HG02571 (cell line): ENCODE data around the gene KLF17.
"Not testable (repeated sequence)": the region's sequence is repeated elsewhere in the genome, so short reads cannot be mapped to it uniquely, and the experiment has no call there.

ENCODE experiments used
- ATAC-seq: cut with Tn5 transposase; IDR thresholded peaks from one replicate; pipeline ENCODE4 v1.9.1; 2021; ENCODE audit warnings: mild to moderate bottlenecking, moderate library complexity; ENCODE audit not compliant: unreplicated experiment

KLF17 gene

DNA sequence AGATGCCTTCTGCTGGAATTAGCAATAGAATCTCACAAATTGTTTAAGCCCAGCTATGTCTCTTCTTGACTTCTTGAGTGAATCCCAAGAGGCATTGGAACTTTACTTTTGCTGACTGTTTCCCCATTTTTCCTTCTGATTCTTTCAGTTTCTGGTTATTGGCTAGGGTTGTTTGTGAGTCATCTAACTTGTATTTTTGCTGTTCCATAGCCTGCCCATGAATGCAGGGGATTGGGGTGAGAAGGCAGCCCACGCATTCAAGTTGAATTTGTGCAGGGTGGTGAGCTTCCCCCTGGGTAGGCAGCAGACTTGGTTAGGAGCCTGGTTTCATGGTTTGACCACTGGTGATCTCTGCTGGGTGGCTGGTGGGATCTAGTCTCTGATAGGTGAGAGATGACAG, 10.4 kb upstream of the KLF17 start:
- ATAC-seq, result no peak

- ATAC-seq, result no peak
Observed at GRCh38 chr1:44108971-44109370, 9.7 kb upstream of the KLF17 start.

- no peak for ATAC-seq
Observed at GRCh38 chr1:44110916-44111315, 7.7 kb upstream of the KLF17 start.

- no peak for ATAC-seq
Observed at GRCh38 chr1:44111861-44112260, 6.8 kb upstream of the KLF17 start.

- ATAC-seq, result no peak
Observed at GRCh38 chr1:44112486-44112885, 6.1 kb upstream of the KLF17 start.

DNA sequence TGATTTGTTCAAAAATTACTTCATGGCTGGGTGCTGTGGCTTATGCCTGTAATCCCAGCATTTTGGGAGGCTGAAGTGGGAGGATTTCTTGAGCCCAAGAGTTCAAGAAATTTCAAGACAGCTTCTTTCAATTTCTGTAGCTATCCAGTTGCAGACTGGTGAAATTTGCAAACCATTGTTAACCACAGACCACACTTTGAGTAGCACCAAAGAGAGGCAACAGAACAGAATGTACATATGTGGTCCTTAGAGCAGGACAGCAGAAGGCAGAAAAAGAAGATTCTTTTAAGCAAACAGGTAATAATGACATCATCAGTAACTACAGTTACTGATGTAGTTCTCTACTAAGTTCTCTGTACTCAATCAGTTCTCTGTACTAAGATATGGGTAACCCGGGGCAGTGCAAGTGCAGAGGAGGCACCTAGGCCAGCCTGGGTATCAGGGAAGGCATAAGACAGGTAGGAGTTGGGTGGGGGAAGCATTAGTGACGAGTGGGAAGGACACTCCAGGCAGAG, 5.5 kb upstream of the KLF17 start:
- ATAC-seq, result no peak

GRCh38 chr1:44114098-44114497, 4.5 kb upstream of the KLF17 start:
- ATAC-seq, result no peak

DNA sequence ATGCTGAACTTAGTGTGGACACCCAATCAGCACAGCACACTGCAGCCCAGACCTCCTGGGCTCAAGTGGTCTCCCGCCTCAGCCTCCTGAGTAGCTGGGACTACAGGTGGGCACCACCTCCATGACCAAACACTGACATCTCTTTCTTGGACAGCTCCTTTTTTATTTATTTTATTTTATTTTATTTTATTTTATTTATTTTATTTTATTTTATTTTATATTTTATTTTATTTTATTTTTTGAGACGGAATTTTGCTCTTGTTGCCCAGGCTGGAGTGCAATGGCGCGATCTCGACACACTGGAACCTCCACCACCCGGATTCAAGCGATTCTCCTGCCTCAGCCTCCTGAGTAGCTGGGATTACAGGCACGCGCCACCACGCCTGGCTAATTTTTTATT, 1.3 kb upstream of the KLF17 start:
- not testable (repeated sequence) for ATAC-seq

- no peak for ATAC-seq
Observed at GRCh38 chr1:44119525-44119924, 904 bp downstream of the KLF17 start.

GRCh38 chr1:44120398-44120949, 1.9 kb downstream of the KLF17 start:
- ATAC-seq, result no peak

- no peak for ATAC-seq
Observed at GRCh38 chr1:44129616-44130500, 11.2 kb downstream of the KLF17 start.

DNA sequence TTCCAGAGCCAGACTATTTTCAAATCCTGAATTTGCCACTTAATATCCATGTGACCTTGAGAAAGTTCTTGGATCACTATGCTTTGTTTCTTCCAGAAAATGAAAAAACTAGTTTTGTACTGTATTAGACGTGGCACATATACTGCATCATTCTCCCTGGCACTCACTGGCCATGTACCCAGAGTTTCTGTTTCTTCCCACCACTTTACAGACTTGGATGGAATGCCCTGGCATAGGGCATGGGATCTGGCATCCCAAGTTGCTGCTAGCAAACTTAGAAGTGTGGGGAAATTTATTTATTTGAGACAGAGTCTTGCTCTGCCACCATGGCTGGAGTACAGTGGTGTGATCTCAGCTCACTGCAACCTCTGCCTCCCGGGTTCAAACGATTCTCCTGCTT, 12.8 kb downstream of the KLF17 start:
- ATAC-seq, result no peak

DNA sequence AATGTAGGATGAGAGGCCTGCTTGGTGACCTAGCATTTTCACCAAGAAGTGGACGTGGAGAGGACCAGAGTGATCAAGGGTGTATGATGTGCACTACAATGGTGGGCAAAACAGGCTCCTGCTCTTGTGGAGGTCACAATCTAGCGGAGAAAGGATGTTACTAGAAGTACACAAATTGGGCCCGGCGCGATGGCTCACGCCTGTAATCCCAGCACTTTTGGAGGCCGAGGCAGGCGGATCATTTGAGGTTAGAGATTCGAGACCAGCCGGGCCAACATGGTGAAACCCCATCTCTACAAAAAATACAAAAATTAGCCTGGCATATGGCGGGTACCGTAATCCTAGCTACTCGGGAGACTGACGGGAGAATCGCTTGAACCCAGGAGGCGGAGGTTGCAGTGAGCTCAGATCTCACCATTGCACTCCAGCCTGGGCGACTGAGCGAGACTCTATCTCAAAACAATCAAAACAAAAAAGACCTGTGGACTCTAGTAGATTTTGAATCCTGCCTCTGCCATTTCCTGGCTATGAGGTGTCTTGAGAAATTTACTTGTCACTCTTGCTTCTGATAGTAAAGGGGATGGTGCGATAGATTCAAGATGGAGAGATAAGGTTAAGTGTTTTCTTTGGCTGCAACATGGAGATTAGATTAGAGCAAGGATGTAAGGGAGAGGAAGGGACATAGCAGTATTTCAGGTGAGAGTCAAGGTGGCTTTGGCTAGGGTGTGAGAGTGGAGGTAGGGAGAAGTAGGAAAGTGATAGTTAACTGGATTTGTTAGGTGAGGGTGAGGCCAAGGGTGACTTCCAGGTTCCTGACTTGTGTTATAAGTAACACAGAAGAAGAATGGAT, 15.7 kb downstream of the KLF17 start:
- no peak for ATAC-seq

DNA sequence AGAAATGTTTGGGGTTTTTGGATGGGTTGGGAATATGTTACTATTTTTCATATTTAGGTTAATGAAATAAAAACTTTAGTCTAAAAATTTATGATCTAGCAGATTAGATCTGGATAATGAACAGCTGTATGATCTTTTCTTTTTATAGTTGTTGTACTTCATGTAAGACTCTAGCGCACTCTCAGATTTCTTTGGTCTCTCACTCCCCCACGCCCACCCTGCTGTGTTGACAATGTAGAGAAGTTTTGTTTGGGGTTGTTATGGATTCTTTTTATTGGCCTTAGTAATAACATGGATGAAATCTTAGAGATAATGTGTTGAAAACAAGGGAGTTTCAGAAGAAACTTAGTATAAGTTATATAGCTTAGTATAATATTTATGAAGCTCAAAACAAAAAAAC, 17.3 kb downstream of the KLF17 start:
- no peak for ATAC-seq

- ATAC-seq, result no peak
Observed at GRCh38 chr1:44138239-44138638, 19.6 kb downstream of the KLF17 start.

GRCh38 chr1:44139565-44139964, 20.9 kb downstream of the KLF17 start:
- not testable (repeated sequence) for ATAC-seq

GRCh38 chr1:44141531-44141930, 22.9 kb downstream of the KLF17 start, which contains the start of gene KLF18:
Gene KLF18 (minus strand): TSS chr1:44141631. CDS start chr1:44141631, 0 bp downstream.
- ATAC-seq, result no peak

- no peak for ATAC-seq
Observed at GRCh38 chr1:44144962-44145756, 26.5 kb downstream of the KLF17 start.

DNA sequence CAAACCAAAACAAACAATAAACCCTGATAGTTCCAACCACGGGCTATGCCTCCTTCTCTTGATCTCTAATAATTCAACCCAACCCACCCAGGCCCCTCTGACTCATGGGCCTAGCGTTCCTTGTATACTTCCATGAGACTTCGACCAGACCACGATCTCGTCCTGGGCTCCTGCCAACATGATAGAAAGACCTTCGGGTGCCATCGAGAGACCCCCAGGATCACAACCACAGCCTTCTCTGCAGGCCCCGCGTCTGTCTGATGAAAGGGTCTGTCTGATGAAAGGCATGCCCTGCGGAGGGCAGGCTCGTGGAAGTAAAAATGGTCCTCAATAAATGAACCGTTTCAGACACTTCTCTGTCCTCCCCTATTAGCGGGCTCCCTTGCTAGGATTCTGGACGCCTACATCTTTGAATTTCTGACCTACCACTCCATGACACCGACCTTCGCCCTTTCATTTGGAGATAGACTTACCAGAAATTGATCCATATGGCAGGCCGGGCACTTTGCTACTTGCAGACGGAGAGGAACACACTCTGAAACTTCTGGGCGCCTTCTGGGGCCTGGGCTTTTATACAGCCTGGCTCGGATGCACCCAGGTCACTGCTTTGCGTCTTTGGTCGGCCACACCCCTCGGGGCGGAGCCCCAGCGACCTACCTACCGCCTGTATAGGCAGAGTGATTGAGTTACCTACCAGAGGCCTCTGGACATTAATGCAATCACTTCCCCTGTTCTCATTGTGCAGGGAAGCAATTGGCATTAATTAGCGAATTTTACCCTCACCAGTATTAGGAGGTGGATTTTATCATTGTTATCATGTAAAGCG, 28.1 kb downstream of the KLF17 start:
- ATAC-seq, result no peak

- no peak for ATAC-seq
Observed at GRCh38 chr1:44147582-44147981, 29.0 kb downstream of the KLF17 start.
